Measurements from ENCODE around the gene RAMAC.
A peak's percentile ranks its signal among the peaks of the same experiment; 100 is the strongest.
"Not testable (repeated sequence)": the region's sequence is repeated elsewhere in the genome, so short reads cannot be mapped to it uniquely, and the experiment has no call there.

The RAMAC gene
- total RNA-seq, result 14.5 to 19.8 reads per million in 2 experiments

DNA sequence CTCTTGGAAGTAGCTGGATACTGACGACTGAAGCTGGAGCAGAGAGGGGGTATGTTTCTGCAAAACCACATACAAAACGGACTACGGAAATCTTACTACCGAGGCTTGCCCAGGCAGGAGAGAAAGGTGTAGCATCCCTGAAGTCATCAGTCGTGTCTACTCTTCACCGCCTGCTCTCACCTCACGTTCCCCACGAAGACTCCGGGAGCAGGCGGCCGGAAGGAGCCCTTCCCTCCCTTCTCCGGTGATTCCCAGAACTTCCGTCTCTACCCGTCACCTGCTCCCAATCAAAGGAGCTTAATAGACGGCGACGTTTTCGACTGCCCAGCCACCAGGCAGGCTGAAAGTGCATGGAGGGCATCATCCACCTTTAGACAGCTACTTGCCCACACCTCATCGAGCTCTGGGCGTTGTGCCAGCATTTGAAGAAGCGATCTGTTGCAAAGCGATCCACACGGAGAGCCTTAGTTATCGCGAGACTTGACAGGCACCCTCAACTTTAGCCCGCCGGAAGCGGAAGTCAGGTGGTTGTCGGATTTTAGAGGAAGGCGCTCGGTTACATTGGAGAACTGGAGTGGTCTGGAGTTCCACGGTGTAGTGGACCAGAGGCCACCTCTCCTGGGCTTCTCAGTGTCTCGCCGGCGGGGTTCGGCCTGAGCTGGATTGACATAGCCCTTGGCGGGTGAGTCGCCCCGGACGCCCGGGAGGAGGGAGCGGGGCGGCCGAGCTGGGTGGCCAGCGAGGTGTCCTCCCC is at the start of gene RAMAC:
TSS of gene RAMAC (plus strand) at position 523 of the 754 bp plus-strand sequence. CDS start 2,809 bp downstream, outside the sequence.
- DNase-seq (ENCODE audit: low read depth), result peak; percentile 93

DNA sequence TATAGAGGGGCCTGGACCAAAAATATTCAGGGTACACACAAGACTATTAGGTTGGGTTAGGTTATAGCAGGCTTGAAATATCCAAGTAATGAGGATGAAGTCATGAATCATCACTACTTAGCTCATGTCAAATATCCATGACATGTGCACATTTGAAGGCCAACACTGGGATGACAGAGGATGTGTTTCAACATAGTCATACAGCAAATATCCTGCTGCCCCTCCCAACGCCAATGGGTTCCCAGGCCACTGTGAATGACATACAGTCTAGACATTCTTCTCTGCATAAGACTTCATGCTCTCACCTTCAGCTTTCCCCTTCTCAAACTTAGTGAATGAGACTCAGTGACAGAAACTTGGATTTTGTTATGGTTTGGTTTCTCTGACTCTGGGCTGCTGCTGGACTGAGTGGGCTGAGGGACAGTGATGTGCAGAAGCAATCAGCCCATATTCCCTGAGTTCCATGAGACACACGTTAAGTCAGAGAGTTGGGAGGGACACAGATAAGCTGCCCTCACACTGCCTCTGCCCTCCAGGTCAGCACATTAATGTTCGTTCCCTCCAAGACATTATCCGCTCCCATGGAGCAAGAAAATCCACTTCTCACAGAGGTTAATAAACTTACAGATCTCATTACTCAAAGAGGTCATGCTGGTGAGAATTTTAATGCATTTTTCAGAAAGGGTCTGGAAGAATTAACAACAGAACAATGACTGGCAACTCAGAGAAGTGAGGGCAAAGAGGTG is 48.9 kb upstream of the RAMAC start:
- no peak for DNase-seq (ENCODE audit: low read depth)

DNA sequence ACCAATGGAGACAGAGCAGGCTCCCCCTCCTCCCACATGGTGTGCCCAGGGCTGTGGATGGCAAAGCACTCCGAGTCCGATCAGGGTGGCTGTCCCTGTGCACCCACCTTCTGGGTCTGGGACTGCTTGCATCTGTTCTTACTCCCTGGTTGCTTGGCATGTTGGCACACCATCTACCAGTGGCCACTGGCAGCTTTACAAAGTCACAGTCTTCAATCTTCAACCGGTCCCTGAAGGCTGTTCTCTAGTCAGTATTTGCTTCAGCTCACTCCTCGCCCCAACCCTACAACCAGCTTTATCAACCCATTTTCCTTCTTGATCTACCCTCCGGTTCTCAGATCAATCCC is 48.3 kb upstream of the RAMAC start:
- DNase-seq (ENCODE audit: low read depth), result no peak

DNA sequence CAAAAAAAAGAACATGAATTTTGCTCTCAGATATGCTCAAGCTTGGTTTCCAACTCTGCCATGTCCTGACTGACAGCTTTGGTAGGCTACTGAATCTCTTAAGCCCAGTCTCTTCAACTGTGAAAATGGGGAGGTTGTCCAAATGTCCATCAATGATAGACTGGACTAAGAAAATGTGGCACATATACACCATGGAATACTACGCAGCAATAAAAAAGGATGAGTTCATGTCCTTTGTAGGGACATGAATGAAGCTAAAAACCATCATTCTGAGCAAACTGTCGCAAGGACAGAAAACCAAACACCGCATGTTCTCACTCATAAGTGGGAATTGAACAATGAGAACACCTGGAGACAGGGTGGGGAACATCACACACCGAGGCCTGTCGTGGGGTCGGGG is 46.3 kb upstream of the RAMAC start:
- DNase-seq (ENCODE audit: low read depth), result not testable (repeated sequence)

DNA sequence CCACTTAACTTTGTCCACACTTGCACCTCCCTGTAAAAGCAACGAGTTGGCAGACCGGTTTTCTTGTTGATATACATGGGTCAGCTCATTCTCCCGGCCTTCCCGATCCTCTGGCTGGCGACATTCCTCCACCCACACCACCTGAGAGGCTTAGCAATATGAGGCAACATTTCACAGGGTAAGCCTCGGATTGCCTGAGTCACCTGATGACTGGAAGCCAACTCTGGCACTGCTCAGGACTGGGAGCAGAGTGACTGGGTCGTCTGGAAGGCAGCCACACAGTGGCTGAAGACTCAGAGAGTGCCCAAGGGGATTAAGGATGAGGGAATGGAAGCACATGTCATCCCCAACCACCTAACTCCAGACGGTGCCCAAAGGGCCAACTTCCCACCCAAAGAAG is 43.3 kb upstream of the RAMAC start:
- DNase-seq (ENCODE audit: low read depth), result no peak

DNA sequence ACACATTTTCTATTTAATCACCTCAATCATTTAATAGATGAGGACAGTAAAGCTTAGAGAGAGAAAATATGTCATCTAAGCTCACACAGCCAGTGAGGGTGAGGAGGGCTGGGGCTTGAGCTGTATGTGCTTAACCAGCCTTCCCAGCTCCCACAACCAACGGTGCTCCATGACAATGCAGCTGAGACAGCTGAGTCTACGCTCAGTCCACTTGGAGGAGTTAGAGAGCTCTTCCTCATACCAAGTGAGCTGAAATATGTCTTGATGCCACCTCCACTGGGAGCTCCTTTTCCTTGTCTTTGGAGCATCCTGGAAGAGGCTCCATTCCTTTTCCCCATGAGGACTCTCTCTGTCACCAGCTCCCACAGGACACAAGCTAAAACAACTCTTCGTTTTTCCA is 42.8 kb upstream of the RAMAC start:
- no peak for DNase-seq (ENCODE audit: low read depth)

DNA sequence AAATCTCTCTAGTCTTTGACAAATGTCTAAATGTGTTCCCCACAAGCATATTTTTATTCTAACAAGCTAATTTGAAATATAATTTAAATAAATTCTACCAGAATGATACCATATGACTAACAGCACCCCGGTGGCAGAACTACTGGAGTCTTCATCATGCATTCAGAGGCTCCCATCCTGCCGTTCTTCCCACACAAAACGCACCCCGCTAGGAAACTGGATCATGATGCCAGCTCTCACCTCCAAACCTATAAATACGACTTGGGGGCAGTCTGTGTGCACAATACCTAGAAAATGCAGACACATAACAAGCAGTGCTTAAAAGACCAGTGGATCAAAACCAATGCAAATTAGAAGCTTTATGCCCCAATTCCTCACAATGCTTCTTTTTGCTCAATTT is 42.0 kb upstream of the RAMAC start:
- no peak for DNase-seq (ENCODE audit: low read depth)

DNA sequence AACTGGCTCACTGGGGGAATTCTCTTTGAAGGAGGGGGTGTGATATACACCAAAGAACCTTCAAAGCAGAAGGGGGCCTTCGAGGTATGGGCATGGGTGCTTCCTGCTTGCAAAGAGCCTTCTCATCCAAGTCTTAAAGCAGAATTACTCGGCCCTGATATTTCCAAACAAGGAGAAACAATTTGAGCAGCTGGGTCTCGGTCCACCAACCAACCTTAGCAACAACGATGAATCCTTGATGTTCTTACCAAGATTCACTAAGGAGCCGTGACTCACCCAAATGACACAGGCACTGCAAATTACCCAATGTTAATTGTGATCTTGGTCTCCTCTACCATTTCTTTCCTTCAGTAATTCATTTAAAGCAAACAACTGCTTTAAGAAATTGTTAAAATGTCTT is 41.2 kb upstream of the RAMAC start:
- DNase-seq (ENCODE audit: low read depth), result no peak

DNA sequence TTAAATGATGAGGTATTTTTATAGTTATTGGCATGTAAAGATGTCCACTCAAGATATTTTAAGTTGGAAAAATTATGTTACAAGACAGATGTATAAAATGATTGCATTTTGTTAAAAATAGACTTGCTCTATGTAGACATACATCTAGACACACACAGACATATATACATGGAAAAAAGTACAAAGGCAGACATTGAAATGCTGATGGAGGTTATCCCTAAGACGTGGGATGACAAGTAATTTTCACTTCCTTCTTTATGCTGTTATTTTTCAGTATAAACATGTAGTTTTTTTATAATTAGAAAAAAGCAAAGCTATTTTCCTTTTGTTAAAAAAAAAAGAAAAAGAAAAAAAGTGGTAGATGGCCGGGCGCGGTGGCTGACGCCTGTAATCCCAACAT is 40.7 kb upstream of the RAMAC start:
- DNase-seq (ENCODE audit: low read depth), result no peak

DNA sequence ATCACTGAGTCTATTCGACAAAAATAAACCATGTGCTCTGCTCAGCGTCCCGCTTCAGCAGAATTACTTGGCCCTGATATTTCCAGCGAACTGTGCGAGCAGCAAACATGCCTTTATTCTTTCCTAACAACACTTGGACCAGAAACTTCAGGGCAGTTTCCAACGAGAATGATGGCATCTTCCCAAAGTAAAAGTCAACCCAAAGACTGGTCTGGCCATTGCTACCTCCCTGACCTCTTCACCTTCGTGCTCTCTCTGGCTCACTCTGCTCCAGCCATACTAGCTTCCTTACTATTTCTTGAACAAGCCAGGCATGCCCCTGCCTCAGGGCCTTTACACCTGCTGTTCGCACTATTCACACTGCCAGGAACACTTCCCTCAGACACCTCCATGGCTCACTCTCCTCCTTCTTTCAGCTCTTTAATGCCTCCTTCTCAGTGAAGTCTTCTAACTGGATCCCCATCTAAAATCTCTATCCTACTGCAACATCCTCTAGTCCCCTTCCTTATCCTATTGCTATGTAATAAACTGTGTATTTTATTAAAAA is 39.8 kb upstream of the RAMAC start:
- no peak for DNase-seq (ENCODE audit: low read depth)

DNA sequence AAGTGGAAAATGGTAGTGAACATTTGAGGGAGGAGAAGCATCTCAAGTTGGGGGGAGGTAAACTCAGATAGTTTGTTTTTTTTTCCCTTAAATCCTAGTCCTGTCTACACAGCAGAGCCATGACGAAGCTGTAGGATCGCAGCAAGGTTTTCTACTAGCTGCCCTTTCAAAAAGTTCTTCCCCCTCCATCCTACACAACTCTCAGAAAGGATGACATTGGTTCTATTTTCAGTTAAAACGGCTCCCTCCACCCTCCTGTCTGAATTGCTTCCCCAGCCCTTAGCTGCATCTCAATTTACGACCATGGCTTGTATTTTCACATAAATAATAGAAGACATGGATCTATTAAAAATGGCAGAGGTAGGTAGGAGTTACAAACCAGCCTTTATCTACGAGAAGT is 35.7 kb upstream of the RAMAC start:
- no peak for DNase-seq (ENCODE audit: low read depth)

DNA sequence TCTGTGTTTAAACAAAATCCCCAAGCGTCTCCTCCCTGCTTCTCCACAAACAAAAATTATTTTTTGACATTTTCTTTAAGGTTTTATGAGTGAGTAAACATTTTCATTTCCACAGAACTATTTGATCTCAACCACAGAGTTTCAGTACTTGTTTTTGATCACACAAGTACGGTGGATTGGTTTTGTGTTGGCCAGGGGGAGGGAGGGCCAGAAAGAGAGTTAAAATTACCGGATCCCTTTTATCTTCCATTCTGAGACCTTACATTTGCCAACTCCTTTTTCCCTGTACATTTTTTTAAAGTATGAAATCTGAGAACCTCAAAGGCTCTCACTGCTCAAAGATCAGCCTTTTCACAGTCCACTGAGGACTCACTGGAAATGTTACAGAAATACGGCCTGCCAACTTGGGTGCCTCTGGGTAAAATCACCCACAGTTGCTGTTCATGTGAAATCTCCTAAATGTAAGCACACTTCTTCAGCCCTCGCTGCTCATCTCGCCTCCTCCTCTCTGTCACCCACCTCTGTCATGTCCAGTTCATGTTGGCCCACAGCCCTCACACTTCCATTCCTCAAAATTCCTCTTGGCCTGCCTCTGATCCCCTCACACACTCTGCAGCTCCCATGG is 35.2 kb upstream of the RAMAC start:
- DNase-seq (ENCODE audit: low read depth), result no peak

DNA sequence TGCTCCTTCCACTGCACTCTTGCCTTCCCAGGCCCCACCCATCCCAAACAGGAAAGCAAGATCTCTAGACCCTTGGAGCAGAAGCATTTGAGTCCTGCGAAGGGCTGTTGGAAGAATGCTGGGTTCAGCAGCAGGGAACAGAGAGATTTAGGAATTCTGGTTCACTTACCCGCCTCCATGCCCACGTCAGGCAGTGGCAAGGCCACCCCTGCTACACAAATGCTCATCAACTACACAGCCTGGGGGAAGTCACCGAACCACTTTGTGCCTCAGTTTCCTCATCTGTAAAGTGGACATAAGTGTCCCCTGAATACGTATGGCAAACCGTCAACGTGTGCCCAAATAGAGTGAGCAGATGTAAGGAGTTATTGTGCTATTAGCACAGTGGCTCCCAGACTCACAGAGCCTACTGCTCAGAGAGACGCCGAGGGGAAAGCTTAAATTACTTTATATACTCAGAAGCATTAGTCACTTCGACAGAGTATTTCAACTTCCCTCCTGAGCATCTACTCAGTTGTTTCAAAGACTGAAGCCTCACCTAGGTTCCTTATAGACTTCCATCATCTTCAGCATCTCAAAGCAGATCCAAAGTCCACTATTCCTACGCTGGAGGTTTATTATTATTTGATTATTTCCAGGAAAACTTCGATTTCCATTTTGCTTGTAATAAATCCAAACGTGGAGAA is 34.4 kb upstream of the RAMAC start:
- DNase-seq (ENCODE audit: low read depth), result no peak

DNA sequence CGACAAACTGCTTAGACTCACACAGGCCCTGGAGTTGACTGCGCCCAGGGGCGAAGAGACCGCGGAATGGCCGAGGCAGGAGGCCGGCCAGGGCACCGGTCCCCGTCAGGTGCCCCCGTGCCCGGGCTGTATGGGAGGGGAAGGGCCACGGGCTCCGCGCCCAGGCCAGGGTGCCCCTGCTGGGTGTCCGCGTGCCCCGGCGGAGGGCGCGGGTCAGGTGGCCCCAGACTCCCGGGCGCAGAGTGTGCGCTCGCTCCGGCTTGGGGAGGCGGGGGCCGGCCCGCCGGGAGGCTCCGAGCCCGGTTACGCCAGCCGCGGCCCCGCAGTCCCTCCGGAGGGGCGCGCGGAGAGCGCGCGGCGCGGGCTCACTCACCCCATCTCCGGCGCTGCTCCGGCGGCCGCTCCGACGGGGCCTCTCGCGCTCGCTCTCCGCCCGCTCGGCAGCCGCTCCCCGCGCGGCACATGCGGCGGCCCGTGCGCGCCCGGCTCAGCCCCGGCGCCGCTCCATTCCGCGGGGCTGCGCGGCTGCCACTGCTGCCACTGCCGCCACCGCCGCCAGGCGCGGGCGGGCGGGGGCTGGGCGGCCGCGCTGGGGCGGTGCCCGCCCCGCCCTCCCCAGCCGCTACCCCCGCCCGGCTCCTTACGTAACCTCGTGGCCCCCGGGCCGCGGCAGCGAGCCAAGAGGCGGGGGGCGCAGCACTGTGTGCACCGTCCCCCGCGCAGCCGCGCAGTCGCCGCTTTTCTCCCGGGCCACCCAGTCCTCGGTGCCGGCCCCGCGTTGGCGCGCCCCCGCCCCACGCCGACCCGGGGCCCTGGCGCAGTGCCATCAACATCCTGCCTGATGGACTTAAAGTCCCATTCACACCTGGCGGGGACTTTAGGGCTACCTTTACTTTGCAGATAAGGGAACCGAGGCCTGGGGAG is 33.6 kb upstream of the RAMAC start, which contains the start of gene HOMER2:
TSS of gene HOMER2 (minus strand) at position 563 of the 924 bp plus-strand sequence. CDS start at position 378, 185 bp downstream.
- DNase-seq (ENCODE audit: low read depth), result no peak

DNA sequence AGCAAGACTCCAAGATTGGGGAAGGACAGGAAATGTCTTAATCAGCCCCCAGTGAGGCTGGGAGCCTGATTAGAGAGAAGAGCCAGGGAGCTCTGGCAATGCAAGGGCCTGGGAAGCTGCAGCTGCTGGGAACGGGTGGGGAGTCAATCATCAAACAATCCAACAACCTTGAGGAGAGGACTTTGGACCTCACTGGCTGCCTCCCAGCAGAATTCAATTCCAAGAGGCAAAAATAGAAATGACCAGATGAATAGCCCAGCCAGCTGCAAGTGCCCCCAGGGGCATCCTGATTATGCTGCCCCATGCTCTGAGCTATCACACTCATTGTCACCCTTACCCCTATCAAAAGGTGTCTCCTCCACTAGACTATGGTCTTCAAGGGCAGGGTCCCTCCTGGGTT is 27.4 kb upstream of the RAMAC start:
- DNase-seq (ENCODE audit: low read depth), result no peak

DNA sequence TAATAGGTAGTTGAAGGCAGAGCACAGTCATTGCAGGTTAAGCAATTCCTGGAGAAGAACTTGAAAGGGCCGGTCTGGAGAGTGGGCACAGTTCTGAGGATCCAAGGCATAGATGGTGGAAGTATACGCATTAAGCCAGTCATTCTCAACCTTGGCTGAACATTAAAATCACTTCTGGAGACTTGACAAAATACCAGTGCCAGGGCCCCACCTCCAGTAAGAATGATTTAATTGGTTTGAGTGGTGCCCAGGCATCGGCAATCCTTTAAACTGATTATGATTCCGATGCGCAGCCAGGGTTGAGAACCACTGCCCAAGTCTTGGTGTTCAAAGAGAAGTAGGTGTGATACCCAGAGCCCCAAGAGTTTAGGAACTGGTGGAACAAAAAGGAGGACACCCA is 26.6 kb upstream of the RAMAC start:
- no peak for DNase-seq (ENCODE audit: low read depth)

DNA sequence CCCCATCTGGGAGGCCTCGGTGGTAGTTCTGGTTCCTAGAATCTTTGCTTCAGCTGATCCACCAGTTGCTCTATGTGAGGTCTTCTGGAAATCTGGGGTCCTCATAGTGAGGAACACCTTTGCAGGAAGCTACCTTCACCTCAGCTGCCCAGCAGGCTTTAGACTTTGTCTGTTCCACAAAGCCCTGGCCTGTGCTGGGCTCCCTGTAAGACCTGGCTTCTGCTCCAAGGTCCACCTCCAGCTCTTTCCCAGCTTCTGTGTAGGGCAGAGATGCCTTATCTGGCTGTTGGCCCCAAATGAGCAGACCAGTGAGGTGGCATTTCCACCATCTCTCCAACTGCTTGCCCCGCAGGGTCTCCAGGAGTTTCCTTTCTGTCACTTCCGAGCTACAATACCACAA is 25.2 kb upstream of the RAMAC start:
- no peak for DNase-seq (ENCODE audit: low read depth)

DNA sequence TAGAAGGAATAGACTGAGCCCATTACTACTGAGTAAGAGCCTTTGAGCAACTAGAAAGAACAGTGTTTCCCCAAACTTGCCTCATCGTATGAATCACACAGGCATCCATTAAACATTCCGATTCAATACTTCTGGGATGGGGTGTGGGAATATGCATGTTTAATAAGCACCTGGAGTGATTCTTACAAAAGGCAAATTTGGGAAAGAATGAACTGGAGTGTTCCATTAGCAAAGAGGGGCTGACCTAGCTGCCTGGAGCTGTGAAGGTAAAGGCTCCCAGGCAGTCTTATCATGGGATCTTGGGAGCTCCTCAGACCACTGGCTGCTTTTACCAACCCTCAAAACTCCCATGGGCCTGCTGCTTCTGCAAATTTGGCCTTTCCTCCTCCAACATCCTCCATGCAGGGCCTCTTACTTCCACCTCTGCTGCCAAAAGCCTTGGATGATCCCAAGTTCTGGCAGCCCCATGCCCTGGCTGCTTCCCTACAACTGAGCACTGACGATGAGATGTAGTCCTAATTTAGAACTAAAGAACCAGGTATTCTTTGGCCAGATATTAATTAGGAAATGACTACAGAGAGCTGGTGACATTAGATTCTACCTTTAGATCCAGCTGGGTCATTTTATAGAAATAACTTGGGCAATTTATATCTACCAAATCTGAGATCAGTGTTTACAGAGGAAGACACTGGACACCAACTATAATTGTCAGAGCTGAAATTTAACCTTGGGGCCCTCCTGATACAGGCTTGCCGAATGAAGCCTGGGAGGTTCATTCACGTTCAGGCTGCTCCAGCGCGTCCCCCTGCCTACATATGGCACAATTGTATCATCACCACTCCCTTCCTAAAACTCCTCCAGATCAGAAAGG is 22.3 kb upstream of the RAMAC start:
- no peak for DNase-seq (ENCODE audit: low read depth)

DNA sequence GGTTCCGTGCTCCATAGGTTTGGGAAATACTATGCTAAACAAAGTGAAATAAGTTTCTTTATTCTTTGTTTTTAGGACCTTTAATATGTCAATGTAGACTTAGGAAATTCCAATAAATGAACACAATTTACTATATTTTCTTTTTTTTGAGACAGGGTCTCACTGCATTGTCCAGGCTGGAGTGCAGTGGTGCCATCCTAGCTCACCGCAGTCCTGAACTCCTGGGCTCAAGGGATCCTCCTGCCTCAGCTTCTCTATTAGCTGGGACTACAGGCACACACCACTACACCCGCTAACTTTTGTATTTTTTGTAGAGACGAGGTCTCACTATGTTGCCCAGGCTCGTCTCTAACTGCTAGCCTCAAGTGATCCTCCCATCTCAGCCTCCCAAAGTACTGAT is 21.1 kb upstream of the RAMAC start:
- no peak for DNase-seq (ENCODE audit: low read depth)

DNA sequence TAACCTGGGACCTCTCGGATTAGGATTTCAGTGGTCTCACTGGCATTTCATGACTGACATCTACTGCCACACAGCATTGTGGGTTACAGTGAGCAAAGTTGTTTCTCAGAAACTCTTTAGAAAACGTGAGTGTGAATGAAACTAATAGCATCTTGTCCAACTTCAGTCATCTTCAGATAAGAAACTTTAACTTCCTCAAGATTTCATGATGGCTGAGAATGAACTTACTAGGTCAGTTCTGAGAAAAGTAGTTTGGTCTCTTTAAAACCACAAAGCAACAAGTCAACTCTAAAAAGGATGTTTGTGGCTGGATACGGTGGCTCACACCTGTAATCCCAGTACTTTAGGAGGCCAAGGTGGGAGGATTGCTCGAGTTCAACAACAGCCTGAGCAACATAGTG is 19.3 kb upstream of the RAMAC start:
- DNase-seq (ENCODE audit: low read depth), result no peak

Data from T follicular helper cell (primary cell).